Measurements from ENCODE around the gene CENPS.

- TF ChIP-seq HOXB13 (CRISPR knock-in tag; IDR thresholded peaks at IDR 0.05; ENCODE audit: low read depth) (no peak), CEBPB (IDR thresholded peaks at IDR 0.05) (no peak), RARB (CRISPR knock-in tag; IDR thresholded peaks at IDR 0.05) (no peak), CTCF (IDR thresholded peaks at IDR 0.05) (no peak), SMC3 (IDR thresholded peaks at IDR 0.05) (no peak), TP53 (CRISPR knock-in tag; IDR thresholded peaks at IDR 0.05) (no peak), REST (IDR thresholded peaks at IDR 0.05) (no peak), HMGXB4 (CRISPR knock-in tag; IDR thresholded peaks at IDR 0.05; ENCODE audit: borderline replicate concordance) (no peak), CHD2 (IDR thresholded peaks at IDR 0.05; ENCODE audit: low read length, partially characterized antibody) (no peak), JUN (IDR thresholded peaks at IDR 0.05) (no peak), POLR2AphosphoS2 (conservative IDR thresholded peaks at IDR 0.05; ENCODE audit: low read length) (no peak), POLR2A (IDR thresholded peaks at IDR 0.05; ENCODE audit: low read length) (no peak)
These were observed 27.6 kb downstream of the CENPS start for GRCh38 chr1:10457875-10458274.

Measured in A549 (cell line).